ENCODE data around the gene TDP2. TPM values are rescaled to one million over a fixed set of nuclear protein-coding genes. Genes with fewer than 3 reads are reported as not detected.

Gene TDP2
- total RNA-seq, 1 donor from 2014 or later = 33.9 TPM

DNA sequence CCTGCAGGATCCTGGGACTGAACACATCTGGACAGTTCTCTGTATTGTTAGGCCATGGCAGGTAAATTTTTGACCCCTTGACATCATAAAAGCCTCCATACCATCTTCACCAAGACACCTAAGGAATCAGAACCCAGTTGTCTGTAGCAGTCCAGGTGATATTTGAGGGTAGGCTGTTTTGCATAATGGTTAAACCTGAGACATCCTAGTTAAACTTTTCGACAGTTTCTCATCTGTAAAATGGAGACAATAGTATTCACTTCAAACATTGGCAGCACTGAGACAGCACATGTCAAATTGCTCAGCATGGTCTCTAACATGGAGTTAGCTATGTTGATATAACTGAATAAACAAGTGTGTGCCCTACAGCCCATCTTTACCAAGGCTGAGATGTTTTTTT is 27.5 kb upstream of the TDP2 start:
- H3K4me3 Mint-ChIP-seq (ENCODE audit: unreplicated experiment) = no peak overlapping the region
- no peaks in the 10 kb centered on the region for H3K9me3 Mint-ChIP-seq (ENCODE audit: unreplicated experiment)
- peaks cover 6% of the 10 kb centered on the region for H3K4me1 Mint-ChIP-seq (ENCODE audit: unreplicated experiment)
- no peak for DNase-seq (ENCODE audit: low spot score)
- no peak for TF ChIP-seq CTCF (IDR thresholded peaks at IDR 0.05; ENCODE audit: unreplicated experiment)
- H3K27me3 Mint-ChIP-seq (ENCODE audit: unreplicated experiment) = peaks cover 4% of the 10 kb centered on the region
- no peaks in the 10 kb centered on the region for H3K36me3 Mint-ChIP-seq (ENCODE audit: low read depth, unreplicated experiment)
- no peak overlapping the region for H3K27ac Mint-ChIP-seq (ENCODE audit: unreplicated experiment)

GRCh38 chr6:24692848-24693592 is 26.3 kb upstream of the TDP2 start:
- TF ChIP-seq CTCF (IDR thresholded peaks at IDR 0.05; ENCODE audit: unreplicated experiment) = no peak
- no peak for DNase-seq (ENCODE audit: low spot score)
- Mint-ChIP-seq H3K9me3 (ENCODE audit: unreplicated experiment) (no peaks in the 10 kb centered on the region), H3K27me3 (ENCODE audit: unreplicated experiment) (peaks cover 4% of the 10 kb centered on the region), H3K4me3 (ENCODE audit: unreplicated experiment) (no peak overlapping the region), H3K27ac (ENCODE audit: unreplicated experiment) (no peak overlapping the region), H3K4me1 (ENCODE audit: unreplicated experiment) (peaks cover 6% of the 10 kb centered on the region), H3K36me3 (ENCODE audit: low read depth, unreplicated experiment) (no peaks in the 10 kb centered on the region)

GRCh38 chr6:24692415-24692814 is 25.7 kb upstream of the TDP2 start:
- H3K9me3 Mint-ChIP-seq (ENCODE audit: unreplicated experiment) = no peaks in the 10 kb centered on the region
- H3K4me3 Mint-ChIP-seq (ENCODE audit: unreplicated experiment) = no peak overlapping the region
- H3K4me1 Mint-ChIP-seq (ENCODE audit: unreplicated experiment) = peaks cover 6% of the 10 kb centered on the region
- TF ChIP-seq CTCF (IDR thresholded peaks at IDR 0.05; ENCODE audit: unreplicated experiment) = no peak
- no peak for DNase-seq (ENCODE audit: low spot score)
- peaks cover 4% of the 10 kb centered on the region for H3K27me3 Mint-ChIP-seq (ENCODE audit: unreplicated experiment)
- H3K27ac Mint-ChIP-seq (ENCODE audit: unreplicated experiment) = no peak overlapping the region
- H3K36me3 Mint-ChIP-seq (ENCODE audit: low read depth, unreplicated experiment) = no peaks in the 10 kb centered on the region

GRCh38 chr6:24692003-24692402 is 25.3 kb upstream of the TDP2 start:
- no peak overlapping the region for H3K27ac Mint-ChIP-seq (ENCODE audit: unreplicated experiment)
- no peaks in the 10 kb centered on the region for H3K36me3 Mint-ChIP-seq (ENCODE audit: low read depth, unreplicated experiment)
- H3K9me3 Mint-ChIP-seq (ENCODE audit: unreplicated experiment) = no peaks in the 10 kb centered on the region
- peaks cover 6% of the 10 kb centered on the region for H3K4me1 Mint-ChIP-seq (ENCODE audit: unreplicated experiment)
- peaks cover 4% of the 10 kb centered on the region for H3K27me3 Mint-ChIP-seq (ENCODE audit: unreplicated experiment)
- no peak overlapping the region for H3K4me3 Mint-ChIP-seq (ENCODE audit: unreplicated experiment)
- no peak for TF ChIP-seq CTCF (IDR thresholded peaks at IDR 0.05; ENCODE audit: unreplicated experiment)
- DNase-seq (ENCODE audit: low spot score) = no peak

DNA sequence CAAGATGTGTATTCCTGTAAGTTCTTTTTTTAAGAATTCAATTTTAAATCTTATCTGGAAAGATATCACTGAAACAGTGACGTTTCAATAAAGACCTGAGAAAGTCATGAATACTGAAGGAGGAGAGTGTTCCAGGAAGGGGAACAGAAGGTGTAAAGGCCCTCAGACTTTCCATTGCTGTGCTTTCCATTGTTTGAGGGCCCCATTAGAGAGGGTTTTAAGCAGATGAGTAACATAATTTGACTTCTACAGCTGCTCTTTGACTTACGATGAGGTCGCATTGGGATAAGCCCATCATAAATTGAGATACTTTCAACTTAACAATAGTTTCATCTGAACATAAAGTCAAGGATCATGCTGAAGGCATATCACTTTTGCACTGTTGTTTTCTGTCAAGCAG is 24.9 kb upstream of the TDP2 start:
- Mint-ChIP-seq H3K36me3 (ENCODE audit: low read depth, unreplicated experiment) (no peaks in the 10 kb centered on the region), H3K4me1 (ENCODE audit: unreplicated experiment) (peaks cover 6% of the 10 kb centered on the region), H3K27me3 (ENCODE audit: unreplicated experiment) (peaks cover 4% of the 10 kb centered on the region), H3K9me3 (ENCODE audit: unreplicated experiment) (no peaks in the 10 kb centered on the region), H3K27ac (ENCODE audit: unreplicated experiment) (no peak overlapping the region), H3K4me3 (ENCODE audit: unreplicated experiment) (no peak overlapping the region)
- no peak for DNase-seq (ENCODE audit: low spot score)
- TF ChIP-seq CTCF (IDR thresholded peaks at IDR 0.05; ENCODE audit: unreplicated experiment) = no peak
